ENCODE results near the gene DPP4. TPM values are rescaled to one million over a fixed set of nuclear protein-coding genes. Genes with fewer than 3 reads are reported as not detected.

The DPP4 gene
- total RNA-seq, 1 donor from 2014 or later, result 1.9 TPM

GRCh38 chr2:162071001-162071400, 3.0 kb downstream of the DPP4 start:
- TF ChIP-seq CTCF (IDR thresholded peaks at IDR 0.05), result no peak
- ATAC-seq (ENCODE audit: low read depth) (no peak), DNase-seq (no peak)
- Mint-ChIP-seq H3K9me3 (no peaks in the 10 kb centered on the region), H3K4me1 (peaks cover 14% of the 10 kb centered on the region), H3K27ac (no peak overlapping the region), H3K27me3 (peaks cover 32% of the 10 kb centered on the region), H3K36me3 (ENCODE audit: low read depth) (no peaks in the 10 kb centered on the region), H3K4me3 (no peak overlapping the region)
- intact Hi-C loops (cut with micrococcal nuclease), result no loop called here
- CTCF ChIA-PET, result no interaction called here
- POLR2A ChIA-PET, result no interaction called here

- TF ChIP-seq CTCF (IDR thresholded peaks at IDR 0.05), result no peak
- ChIA-PET POLR2A (no interaction called here), CTCF (no interaction called here)
- Mint-ChIP-seq H3K9me3 (no peaks in the 10 kb centered on the region), H3K27ac (no peak overlapping the region), H3K36me3 (ENCODE audit: low read depth) (no peaks in the 10 kb centered on the region), H3K4me1 (peaks cover 14% of the 10 kb centered on the region), H3K4me3 (no peak overlapping the region), H3K27me3 (peaks cover 28% of the 10 kb centered on the region)
- intact Hi-C loops (cut with micrococcal nuclease), result no loop called here
- DNase-seq (no peak), ATAC-seq (ENCODE audit: low read depth) (no peak)
Measured at GRCh38 chr2:162070228-162070936, 3.6 kb downstream of the DPP4 start.

- POLR2A ChIA-PET, result no interaction called here
Measured at GRCh38 chr2:162069267-162069903, 4.6 kb downstream of the DPP4 start.

GRCh38 chr2:162067596-162067995, 6.4 kb downstream of the DPP4 start:
- ATAC-seq (ENCODE audit: low read depth) (no peak), DNase-seq (no peak)
- Mint-ChIP-seq H3K9me3 (no peaks in the 10 kb centered on the region), H3K27me3 (peaks cover 10% of the 10 kb centered on the region), H3K4me3 (no peak overlapping the region), H3K27ac (no peak overlapping the region), H3K36me3 (ENCODE audit: low read depth) (no peaks in the 10 kb centered on the region), H3K4me1 (peaks cover 19% of the 10 kb centered on the region)
- ChIA-PET POLR2A (no interaction called here), CTCF (no interaction called here)
- TF ChIP-seq CTCF (IDR thresholded peaks at IDR 0.05), result no peak
- intact Hi-C loops (cut with micrococcal nuclease), result no loop called here

More at GRCh38 chr2:162069267-162069903, 4.6 kb downstream of the DPP4 start:
- intact Hi-C loops (cut with micrococcal nuclease), result no loop called here
- Mint-ChIP-seq H3K27ac (no peak overlapping the region), H3K4me1 (peaks cover 12% of the 10 kb centered on the region), H3K27me3 (peaks cover 18% of the 10 kb centered on the region), H3K9me3 (no peaks in the 10 kb centered on the region), H3K4me3 (no peak overlapping the region), H3K36me3 (ENCODE audit: low read depth) (no peaks in the 10 kb centered on the region)
- DNase-seq (no peak), ATAC-seq (ENCODE audit: low read depth) (no peak)
- TF ChIP-seq CTCF (IDR thresholded peaks at IDR 0.05), result no peak
- CTCF ChIA-PET, result no interaction called here

- intact Hi-C loops (cut with micrococcal nuclease), result no loop called here
- no peak for DNase-seq
- Mint-ChIP-seq H3K27me3 (peaks cover under 1% of the 10 kb centered on the region), H3K9me3 (no peaks in the 10 kb centered on the region), H3K4me3 (no peak overlapping the region), H3K36me3 (ENCODE audit: low read depth) (no peaks in the 10 kb centered on the region), H3K4me1 (peaks cover 19% of the 10 kb centered on the region), H3K27ac (no peak overlapping the region)
- no peak for ATAC-seq (ENCODE audit: low read depth)
- TF ChIP-seq CTCF (IDR thresholded peaks at IDR 0.05), result no peak
- CTCF ChIA-PET, result no interaction called here
- POLR2A ChIA-PET, result interaction anchor here (0.7 kb wide), 1 partner anchor 11 kb away, joined by 3 read pairs; no protein-coding TSS in a partner anchor
Measured at GRCh38 chr2:162065767-162066166, 8.2 kb downstream of the DPP4 start.
